Coronary artery (tissue), 2 donors: ENCODE measurements around the gene CEP192.

ENCODE experiments used
- DNase-seq: peaks from one replicate; pipeline ENCODE4 v3.0.0-alpha.2; 2017; ENCODE audit warnings: low spot score
- H3K27ac ChIP-seq, 2 donors: fragments of 200-600 bp; sonication (generic); one replicate each; pipeline ENCODE4 v1.5.1; 2016 to 2019
- H3K4me3 ChIP-seq: fragments of 200-600 bp; sonication (generic); 2 replicates; pipeline ENCODE4 v1.5.1; 2016; ENCODE audit warnings: mild to moderate bottlenecking, moderate library complexity
- CTCF ChIP-seq: fragments of 200-600 bp; sonication (generic); IDR thresholded peaks from one replicate; pipeline ENCODE4 v1.5.1; 2019; ENCODE audit warnings: antibody characterized with exemption

CEP192 gene

DNA sequence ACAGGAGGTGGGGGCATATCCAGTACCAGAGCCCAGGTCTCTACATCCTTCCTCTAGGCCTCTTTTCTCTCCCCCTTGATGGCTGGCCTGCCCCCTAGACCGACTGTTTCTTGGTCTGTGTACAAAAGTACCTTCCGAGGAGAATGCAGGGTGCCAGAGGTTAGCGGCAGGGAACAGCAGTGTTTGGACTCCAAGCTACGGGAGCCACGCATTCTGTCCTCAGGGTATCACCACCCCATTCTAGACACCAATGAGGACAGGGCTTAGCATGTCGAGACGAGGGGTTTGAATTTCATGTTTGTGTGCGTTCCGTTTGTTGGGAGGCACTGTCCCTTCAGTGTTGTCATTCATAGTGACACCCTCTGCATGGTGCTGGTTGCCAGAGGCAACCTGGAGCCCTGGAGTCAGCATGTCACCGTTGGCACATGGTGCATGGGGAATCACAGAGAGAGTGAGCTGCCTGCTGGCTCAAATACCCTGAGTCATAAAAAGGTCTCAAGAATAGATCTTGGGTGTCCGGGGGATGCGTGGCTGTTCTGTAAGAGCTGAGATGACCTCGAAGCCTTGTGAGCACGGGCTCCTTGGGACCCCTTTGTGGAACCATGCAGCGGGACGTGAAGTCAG, 170.2 kb downstream of the CEP192 start:
- peak; percentile 62 for DNase-seq
- H3K4me3 ChIP-seq, result no peak overlapping the region
- no peak overlapping the region for H3K27ac ChIP-seq
- TF ChIP-seq CTCF, result no peak

- TF ChIP-seq CTCF, result no peak
- no peak for DNase-seq
- Histone ChIP-seq H3K27ac (no peak overlapping the region), H3K4me3 (no peak overlapping the region)
Measured at GRCh38 chr18:13163167-13163927, 172.2 kb downstream of the CEP192 start.

GRCh38 chr18:13164406-13164805, 173.2 kb downstream of the CEP192 start:
- no peak overlapping the region for H3K4me3 ChIP-seq
- no peak for DNase-seq
- no peak for TF ChIP-seq CTCF

GRCh38 chr18:13165636-13166423, 174.7 kb downstream of the CEP192 start:
- no peak for DNase-seq
- TF ChIP-seq CTCF, result no peak
- Histone ChIP-seq H3K27ac (no peak overlapping the region), H3K4me3 (no peak overlapping the region)

More at GRCh38 chr18:13164406-13164805, 173.2 kb downstream of the CEP192 start:
- H3K27ac ChIP-seq, result no peak overlapping the region

DNA sequence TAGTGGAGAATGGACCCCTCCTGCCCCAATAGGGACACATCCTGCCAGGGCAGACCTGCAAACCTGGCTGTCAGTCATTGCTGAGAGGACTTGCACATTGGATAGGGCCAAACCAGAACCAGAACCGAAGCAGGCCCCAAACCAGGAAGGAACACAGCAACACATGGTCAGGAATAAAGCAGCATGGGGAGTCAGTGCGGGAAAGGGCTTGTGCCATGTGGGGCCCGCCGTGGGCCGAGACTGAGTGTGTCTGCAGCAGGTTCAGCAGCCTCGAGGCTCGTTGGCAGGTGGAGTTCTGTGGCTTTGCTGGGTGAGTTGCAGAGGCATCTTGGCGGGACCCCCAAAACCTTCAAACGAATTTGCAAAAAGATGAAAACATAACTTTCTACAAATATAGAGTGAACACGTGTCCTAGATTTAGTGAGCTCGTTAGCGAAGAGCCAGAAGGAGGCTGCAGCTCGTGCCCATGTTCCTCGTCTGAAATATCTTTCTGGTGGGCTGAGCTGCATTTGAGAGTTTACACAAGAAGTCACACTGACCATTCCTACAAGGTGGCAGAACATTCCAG, 182.5 kb downstream of the CEP192 start:
- no peak overlapping the region for H3K27ac ChIP-seq
- no peak for DNase-seq
- H3K4me3 ChIP-seq, result no peak overlapping the region
- no peak for TF ChIP-seq CTCF
